Body of pancreas (tissue), 4 donors: Measurements from ENCODE around the gene BCL2. TPM values are rescaled to one million over a fixed set of nuclear protein-coding genes. Genes with fewer than 3 reads are reported as not detected.
"Not testable (repeated sequence)": the region's sequence is repeated elsewhere in the genome, so short reads cannot be mapped to it uniquely, and the experiment has no call there.

Experiments
- ATAC-seq: fragments of 150-250 bp; one replicate; pipeline ENCODE4 v1.9.1; 2016
- DNase-seq, 4 donors: peaks; one replicate each; pipeline ENCODE4 v3.0.0-alpha.2; 2019
- H3K27ac ChIP-seq, 4 donors: fragments of 200-600 bp; sonication (generic); 1 replicate in 3 of 4; 2 replicates in 1 of 4; pipeline versions ENCODE4 v1.5.1 to v1.6.1; 2016 to 2019; ENCODE audit warnings: mild to moderate bottlenecking in 1 of 4, mixed read lengths in 1 of 4, moderate library complexity in 1 of 4
- H3K27me3 ChIP-seq, 2 donors: fragments of 200-600 bp; sonication (generic); one replicate each; pipeline ENCODE4 v1.6.0; 2016; ENCODE audit warnings: mild to moderate bottlenecking in 1 of 2
- H3K36me3 ChIP-seq, 2 donors: fragments of 200-600 bp; sonication (generic); replicated peaks in 1 of 2; 2 replicates each; pipeline ENCODE4 v1.5.1; 2016; ENCODE audit warnings: low read depth in 2 of 2; ENCODE audit not compliant: insufficient read depth in 1 of 2
- H3K4me1 ChIP-seq: fragments of 200-600 bp; sonication (generic); one replicate; pipeline ENCODE4 v1.6.0; 2016
- H3K4me3 ChIP-seq, 2 donors: fragments of 200-600 bp; sonication (generic); 1 replicate in 1 of 2; 2 replicates in 1 of 2; pipeline ENCODE4 v1.5.1; 2016 to 2019
- H3K9me3 ChIP-seq, 3 donors: fragments of 200-600 bp; sonication (generic); 1 replicate in 2 of 3; 2 replicates in 1 of 3; pipeline ENCODE4 v1.5.1; 2016
- CTCF ChIP-seq, 7 experiments: fragments of 450-650 bp in 4 of 7; fragments of 200-600 bp in 3 of 7; sonication (generic) in 3 of 7; IDR thresholded peaks; one replicate each; pipeline ENCODE4 v1.5.1; 2016 to 2019; ENCODE audit warnings: antibody characterized with exemption in 7 of 7
- POLR2A ChIP-seq, 3 donors: fragments of 450-650 bp; IDR thresholded peaks; one replicate each; pipeline ENCODE4 v1.6.1; 2016; ENCODE audit warnings: antibody characterized with exemption in 3 of 3, mild to moderate bottlenecking in 2 of 3
- whole genome bisulfite sequencing, 2 donors: methylation state at CpG; one replicate each; pipeline ENCODE4 v1.1.5; 2017; 5-methylcytosine and 5-hydroxymethylcytosine counted together
- intact Hi-C: fragments of 100-400 bp; cut with DNase I; formaldehyde crosslinking; loops from one replicate; pipeline ENCODE4 v1.15.1; 2023
- total RNA-seq, 2 donors: library from RNA; depleted of rRNA; stranded (reverse); fragments of >200 nt; gene quantifications; one replicate each; pipeline ENCODE4 v1.1.0, GENCODE V29; 2016

The BCL2 gene
- total RNA-seq, 2 donors from 2014 or later = 10.1 to 18.5 TPM

- DNase-seq = no peak
- Histone ChIP-seq H3K4me1 (no peaks in the 10 kb centered on the region), H3K9me3 (no peaks in the 10 kb centered on the region), H3K27ac (no peak overlapping the region), H3K36me3 (no peaks in the 10 kb centered on the region), H3K4me3 (no peak overlapping the region), H3K27me3 (no peaks in the 10 kb centered on the region)
- WGBS, 2 donors = 62 to 65% methylated on average over 6 of the region's 6 CpGs
- ATAC-seq = no peak
- intact Hi-C loops = no loop called here
- TF ChIP-seq POLR2A (IDR thresholded peaks at IDR 0.05) (no peak), CTCF (IDR thresholded peaks at IDR 0.05) (no peak)
Observed at GRCh38 chr18:63205791-63206252, 113.7 kb downstream of the BCL2 start.

GRCh38 chr18:63203497-63203896 lies 116.1 kb downstream of the BCL2 start:
- no peak overlapping the region for H3K27ac ChIP-seq
- H3K27me3 ChIP-seq = no peaks in the 10 kb centered on the region
- TF ChIP-seq CTCF (IDR thresholded peaks at IDR 0.05) (no peak), POLR2A (IDR thresholded peaks at IDR 0.05) (no peak)
- H3K4me3 ChIP-seq = no peak overlapping the region
- no peak for DNase-seq
- no peak for ATAC-seq
- no peaks in the 10 kb centered on the region for H3K9me3 ChIP-seq
- intact Hi-C loops = no loop called here
- 89% methylated on average over 3 of the region's 3 CpGs for WGBS, 2 donors
- H3K36me3 ChIP-seq = no peaks in the 10 kb centered on the region
- no peaks in the 10 kb centered on the region for H3K4me1 ChIP-seq

GRCh38 chr18:63202828-63203227 lies 116.7 kb downstream of the BCL2 start:
- TF ChIP-seq CTCF (IDR thresholded peaks at IDR 0.05) (no peak), POLR2A (IDR thresholded peaks at IDR 0.05) (no peak)
- no peak for ATAC-seq
- intact Hi-C loops = no loop called here
- H3K27ac ChIP-seq = no peak overlapping the region
- H3K4me1 ChIP-seq = no peaks in the 10 kb centered on the region
- H3K36me3 ChIP-seq = no peaks in the 10 kb centered on the region
- DNase-seq = no peak
- no peaks in the 10 kb centered on the region for H3K27me3 ChIP-seq
- H3K4me3 ChIP-seq = no peak overlapping the region
- no peaks in the 10 kb centered on the region for H3K9me3 ChIP-seq
- 69 to 76% methylated on average over 8 of the region's 8 CpGs for WGBS, 2 donors

- H3K4me3 ChIP-seq, H3K4me1 ChIP-seq, H3K36me3 ChIP-seq, ATAC-seq, H3K9me3 ChIP-seq, DNase-seq, H3K27ac ChIP-seq, intact Hi-C loops, H3K27me3 ChIP-seq: not testable (repeated sequence)
- 75 to 80% methylated on average over 3 of the region's 3 CpGs for WGBS, 2 donors
Observed at GRCh38 chr18:63201456-63201855, 118.1 kb downstream of the BCL2 start.

- Histone ChIP-seq H3K36me3 (no peaks in the 10 kb centered on the region), H3K4me1 (no peaks in the 10 kb centered on the region), H3K27me3 (no peaks in the 10 kb centered on the region), H3K27ac (no peak overlapping the region), H3K4me3 (no peak overlapping the region), H3K9me3 (no peaks in the 10 kb centered on the region)
- no peak for DNase-seq
- intact Hi-C loops = no loop called here
- TF ChIP-seq CTCF (IDR thresholded peaks at IDR 0.05) (no peak), POLR2A (IDR thresholded peaks at IDR 0.05) (no peak)
- ATAC-seq = no peak
- 59 to 66% methylated on average over 14 of the region's 14 CpGs for WGBS, 2 donors
Observed at GRCh38 chr18:63199743-63200241, 119.8 kb downstream of the BCL2 start.
